ENCODE results near the gene TFF3.

TFF3 gene

DNA sequence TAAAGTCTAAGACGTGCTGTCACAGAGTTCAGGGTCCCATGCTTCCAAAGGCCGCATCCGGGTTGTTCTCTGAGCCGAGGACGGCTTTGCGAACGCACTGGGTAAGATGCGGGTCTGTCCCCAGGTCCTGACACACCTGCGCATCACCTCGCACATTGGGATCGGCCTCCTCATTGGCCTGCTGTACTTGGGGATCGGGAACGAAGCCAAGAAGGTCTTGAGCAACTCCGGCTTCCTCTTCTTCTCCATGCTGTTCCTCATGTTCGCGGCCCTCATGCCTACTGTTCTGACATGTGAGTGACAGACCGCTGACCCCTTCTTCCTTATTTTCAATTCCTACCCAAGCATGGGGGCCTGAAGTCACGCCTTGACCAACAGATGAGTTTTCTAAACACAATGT is 25.3 kb downstream of the TFF3 start:
- Histone ChIP-seq H3K79me2 (ENCODE audit: insufficient read depth, low read length) (no peaks in the 10 kb centered on the region), H3K9me3 (ENCODE audit: insufficient read depth, low read depth, low read length) (no peaks in the 10 kb centered on the region), H3K27me3 (ENCODE audit: insufficient read depth, low read length, poor library complexity, severe bottlenecking) (no peaks in the 10 kb centered on the region), H3K4me2 (ENCODE audit: low read depth, low read length, poor library complexity, severe bottlenecking) (no peak overlapping the region), H3K36me3 (ENCODE audit: insufficient read depth, low read length) (peaks cover 80% of the 10 kb centered on the region), H3K9me2 (replicated peaks; ENCODE audit: low read depth, low read length) (no peaks in the 10 kb centered on the region), H3F3A (ENCODE audit: low read depth) (0 out of 2 replicates have a peak, but pooled peaks cover 3% of the 10 kb centered on the region), H3K9ac (ENCODE audit: low read depth, low read length, poor library complexity, severe bottlenecking) (no peak overlapping the region), H4K20me1 (ENCODE audit: insufficient read depth, low read length, poor library complexity, severe bottlenecking) (no peaks in the 10 kb centered on the region), H2AFZ (ENCODE audit: low read length) (no peak overlapping the region), H3K4me1 (ENCODE audit: insufficient read depth, low read length, poor library complexity, severe bottlenecking) (no peaks in the 10 kb centered on the region), H3K4me3 (ENCODE audit: low read length, poor library complexity, severe bottlenecking) (no peak overlapping the region)
- TF ChIP-seq EZH2phosphoT487 (IDR thresholded peaks at IDR 0.05; ENCODE audit: borderline replicate concordance), result no peak
- TF ChIP-seq, protein P1, sequence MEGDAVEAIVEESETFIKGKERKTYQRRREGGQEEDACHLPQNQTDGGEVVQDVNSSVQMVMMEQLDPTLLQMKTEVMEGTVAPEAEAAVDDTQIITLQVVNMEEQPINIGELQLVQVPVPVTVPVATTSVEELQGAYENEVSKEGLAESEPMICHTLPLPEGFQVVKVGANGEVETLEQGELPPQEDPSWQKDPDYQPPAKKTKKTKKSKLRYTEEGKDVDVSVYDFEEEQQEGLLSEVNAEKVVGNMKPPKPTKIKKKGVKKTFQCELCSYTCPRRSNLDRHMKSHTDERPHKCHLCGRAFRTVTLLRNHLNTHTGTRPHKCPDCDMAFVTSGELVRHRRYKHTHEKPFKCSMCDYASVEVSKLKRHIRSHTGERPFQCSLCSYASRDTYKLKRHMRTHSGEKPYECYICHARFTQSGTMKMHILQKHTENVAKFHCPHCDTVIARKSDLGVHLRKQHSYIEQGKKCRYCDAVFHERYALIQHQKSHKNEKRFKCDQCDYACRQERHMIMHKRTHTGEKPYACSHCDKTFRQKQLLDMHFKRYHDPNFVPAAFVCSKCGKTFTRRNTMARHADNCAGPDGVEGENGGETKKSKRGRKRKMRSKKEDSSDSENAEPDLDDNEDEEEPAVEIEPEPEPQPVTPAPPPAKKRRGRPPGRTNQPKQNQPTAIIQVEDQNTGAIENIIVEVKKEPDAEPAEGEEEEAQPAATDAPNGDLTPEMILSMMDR (conservative IDR thresholded peaks at IDR 0.05; ENCODE audit: low read length), result no peak

DNA sequence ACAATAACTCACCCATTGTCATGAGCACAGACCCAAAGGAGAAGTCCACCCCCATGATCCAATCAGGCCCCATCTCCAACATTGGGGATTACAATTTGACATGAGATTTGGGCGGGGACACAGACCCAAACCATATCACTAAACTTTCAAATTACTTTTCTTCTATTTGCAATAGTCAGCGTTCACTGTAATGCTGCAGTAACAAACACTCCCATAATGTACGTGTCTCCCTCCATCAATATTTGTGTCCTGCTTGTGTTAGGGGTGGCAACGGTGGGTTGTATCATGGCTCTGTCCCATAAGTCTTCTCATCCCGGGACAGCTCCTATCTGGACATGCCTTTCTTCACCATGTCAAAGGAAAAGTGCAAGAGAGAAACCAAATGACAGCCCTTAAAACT is 26.2 kb downstream of the TFF3 start:
- Histone ChIP-seq H2AFZ (ENCODE audit: low read length) (no peak overlapping the region), H3K9ac (ENCODE audit: low read depth, low read length, poor library complexity, severe bottlenecking) (no peak overlapping the region), H4K20me1 (ENCODE audit: insufficient read depth, low read length, poor library complexity, severe bottlenecking) (no peaks in the 10 kb centered on the region), H3K9me2 (replicated peaks; ENCODE audit: low read depth, low read length) (no peaks in the 10 kb centered on the region), H3K79me2 (ENCODE audit: insufficient read depth, low read length) (no peaks in the 10 kb centered on the region), H3K36me3 (ENCODE audit: insufficient read depth, low read length) (peaks cover 80% of the 10 kb centered on the region), H3F3A (ENCODE audit: low read depth) (0 out of 2 replicates have a peak, but pooled peaks cover 3% of the 10 kb centered on the region), H3K9me3 (ENCODE audit: insufficient read depth, low read depth, low read length) (no peaks in the 10 kb centered on the region), H3K27me3 (ENCODE audit: insufficient read depth, low read length, poor library complexity, severe bottlenecking) (no peaks in the 10 kb centered on the region), H3K4me2 (ENCODE audit: low read depth, low read length, poor library complexity, severe bottlenecking) (no peak overlapping the region), H3K4me1 (ENCODE audit: insufficient read depth, low read length, poor library complexity, severe bottlenecking) (no peaks in the 10 kb centered on the region), H3K4me3 (ENCODE audit: low read length, poor library complexity, severe bottlenecking) (no peak overlapping the region)
- TF ChIP-seq EZH2phosphoT487 (IDR thresholded peaks at IDR 0.05; ENCODE audit: borderline replicate concordance), result no peak
- TF ChIP-seq, protein P1 (conservative IDR thresholded peaks at IDR 0.05; ENCODE audit: low read length), result no peak

DNA sequence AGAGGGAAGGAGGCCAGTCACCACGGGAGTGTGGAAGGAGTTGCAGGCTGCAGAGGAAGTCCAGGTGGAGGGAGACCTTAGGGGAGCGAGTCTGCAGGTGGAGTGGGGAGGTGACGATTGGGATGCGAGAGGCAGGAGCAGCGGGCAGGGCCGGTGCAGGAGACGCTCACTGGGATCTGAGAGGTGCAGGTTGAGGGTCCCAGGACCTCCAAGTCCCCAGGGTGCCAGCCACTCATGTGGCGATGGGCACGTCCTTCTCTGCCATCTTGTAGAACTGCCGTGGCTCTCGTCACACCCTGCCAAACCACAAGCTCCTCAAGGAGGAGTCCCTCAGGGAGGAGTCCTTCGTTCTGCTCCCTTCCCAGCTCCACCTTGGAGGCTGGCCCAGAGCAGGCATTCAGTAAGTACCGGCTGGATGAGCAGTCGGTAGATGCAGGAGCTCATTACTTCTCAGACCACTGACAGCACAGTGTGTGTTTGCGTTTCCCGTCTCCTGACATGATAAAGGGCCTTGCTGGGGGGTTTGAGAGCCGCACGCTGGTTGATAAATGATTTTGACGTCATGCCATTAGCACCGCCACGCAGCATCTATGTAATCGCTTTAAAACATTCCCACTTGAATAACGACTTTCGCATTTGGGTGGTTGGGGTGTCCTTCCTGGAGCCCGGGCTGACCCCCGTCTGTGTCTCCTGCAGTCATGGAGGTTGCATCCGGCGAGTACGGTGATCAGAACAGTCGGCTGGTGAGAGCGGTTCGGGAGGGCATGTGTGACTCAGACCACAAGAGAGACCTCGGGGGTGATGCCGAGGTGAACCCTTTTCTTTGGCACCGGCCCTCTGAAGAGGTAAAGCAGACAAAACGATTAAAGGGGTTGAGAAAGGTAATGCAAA is 27.8 kb downstream of the TFF3 start:
- no peaks in the 10 kb centered on the region for H3K9me3 ChIP-seq (ENCODE audit: insufficient read depth, low read depth, low read length)
- no peaks in the 10 kb centered on the region for H3K9me2 ChIP-seq (replicated peaks; ENCODE audit: low read depth, low read length)
- H3K27me3 ChIP-seq (ENCODE audit: insufficient read depth, low read length, poor library complexity, severe bottlenecking), result no peaks in the 10 kb centered on the region
- no peaks in the 10 kb centered on the region for H3K79me2 ChIP-seq (ENCODE audit: insufficient read depth, low read length)
- H3K4me3 ChIP-seq (ENCODE audit: low read length, poor library complexity, severe bottlenecking), result no peak overlapping the region
- 0 out of 2 replicates have a peak, but pooled peaks cover 3% of the 10 kb centered on the region for H3F3A ChIP-seq (ENCODE audit: low read depth)
- TF ChIP-seq, protein P1 (conservative IDR thresholded peaks at IDR 0.05; ENCODE audit: low read length), result no peak
- TF ChIP-seq EZH2phosphoT487 (IDR thresholded peaks at IDR 0.05; ENCODE audit: borderline replicate concordance), result no peak
- H4K20me1 ChIP-seq (ENCODE audit: insufficient read depth, low read length, poor library complexity, severe bottlenecking), result no peaks in the 10 kb centered on the region
- peaks cover 70% of the 10 kb centered on the region; the same call in 1 of the 2 replicates for H3K36me3 ChIP-seq (ENCODE audit: insufficient read depth, low read length)
- H3K9ac ChIP-seq (ENCODE audit: low read depth, low read length, poor library complexity, severe bottlenecking), result no peak overlapping the region
- no peak overlapping the region for H3K4me2 ChIP-seq (ENCODE audit: low read depth, low read length, poor library complexity, severe bottlenecking)
- no peak overlapping the region for H2AFZ ChIP-seq (ENCODE audit: low read length)
- H3K4me1 ChIP-seq (ENCODE audit: insufficient read depth, low read length, poor library complexity, severe bottlenecking), result no peaks in the 10 kb centered on the region
